ENCODE data around the gene TBX18.

TBX18 gene

GRCh38 chr6:84657486-84657885 lies 106.9 kb downstream of the TBX18 start:
- intact Hi-C loops (cut with micrococcal nuclease): no loop called here
- no peaks in the 10 kb centered on the region for H3K4me1 Mint-ChIP-seq (ENCODE audit: low read depth)
- no peaks in the 10 kb centered on the region for H3K36me3 Mint-ChIP-seq (ENCODE audit: low read depth)
- no peaks in the 10 kb centered on the region for H3K9me3 Mint-ChIP-seq
- no peak overlapping the region for H3K4me3 Mint-ChIP-seq
- no peak overlapping the region for H3K27ac Mint-ChIP-seq
- H3K27me3 Mint-ChIP-seq: no peaks in the 10 kb centered on the region

GRCh38 chr6:84657025-84657424 lies 107.4 kb downstream of the TBX18 start:
- Mint-ChIP-seq H3K27me3 (no peaks in the 10 kb centered on the region), H3K4me1 (ENCODE audit: low read depth) (no peaks in the 10 kb centered on the region), H3K4me3 (no peak overlapping the region), H3K27ac (no peak overlapping the region), H3K36me3 (ENCODE audit: low read depth) (no peaks in the 10 kb centered on the region), H3K9me3 (no peaks in the 10 kb centered on the region)
- intact Hi-C loops (cut with micrococcal nuclease): no loop called here

- Mint-ChIP-seq H3K4me1 (ENCODE audit: low read depth) (no peaks in the 10 kb centered on the region), H3K36me3 (ENCODE audit: low read depth) (no peaks in the 10 kb centered on the region), H3K4me3 (no peak overlapping the region), H3K9me3 (peaks cover 8% of the 10 kb centered on the region), H3K27me3 (no peaks in the 10 kb centered on the region), H3K27ac (no peak overlapping the region)
- intact Hi-C loops (cut with micrococcal nuclease): no loop called here
Observed at GRCh38 chr6:84653027-84653551, 111.3 kb downstream of the TBX18 start.

GRCh38 chr6:84652356-84653026 lies 111.9 kb downstream of the TBX18 start:
- no peak overlapping the region for H3K4me3 Mint-ChIP-seq
- intact Hi-C loops (cut with micrococcal nuclease): no loop called here
- no peaks in the 10 kb centered on the region for H3K27me3 Mint-ChIP-seq
- no peak overlapping the region for H3K27ac Mint-ChIP-seq
- no peaks in the 10 kb centered on the region for H3K36me3 Mint-ChIP-seq (ENCODE audit: low read depth)
- peaks cover 13% of the 10 kb centered on the region for H3K9me3 Mint-ChIP-seq
- no peaks in the 10 kb centered on the region for H3K4me1 Mint-ChIP-seq (ENCODE audit: low read depth)

GRCh38 chr6:84651583-84651982 lies 112.8 kb downstream of the TBX18 start:
- no peaks in the 10 kb centered on the region for H3K4me1 Mint-ChIP-seq (ENCODE audit: low read depth)
- no peaks in the 10 kb centered on the region for H3K36me3 Mint-ChIP-seq (ENCODE audit: low read depth)
- H3K9me3 Mint-ChIP-seq: peaks cover 18% of the 10 kb centered on the region
- intact Hi-C loops (cut with micrococcal nuclease): no loop called here
- no peaks in the 10 kb centered on the region for H3K27me3 Mint-ChIP-seq
- H3K27ac Mint-ChIP-seq: no peak overlapping the region
- no peak overlapping the region for H3K4me3 Mint-ChIP-seq

GRCh38 chr6:84648444-84648843 lies 116.0 kb downstream of the TBX18 start:
- no peak overlapping the region for H3K27ac Mint-ChIP-seq
- H3K4me1 Mint-ChIP-seq (ENCODE audit: low read depth): no peaks in the 10 kb centered on the region
- peaks cover 18% of the 10 kb centered on the region for H3K9me3 Mint-ChIP-seq
- intact Hi-C loops (cut with micrococcal nuclease): no loop called here
- no peaks in the 10 kb centered on the region for H3K27me3 Mint-ChIP-seq
- H3K36me3 Mint-ChIP-seq (ENCODE audit: low read depth): no peaks in the 10 kb centered on the region
- no peak overlapping the region for H3K4me3 Mint-ChIP-seq

GRCh38 chr6:84645563-84646266 lies 118.7 kb downstream of the TBX18 start:
- Mint-ChIP-seq H3K9me3 (peaks cover 18% of the 10 kb centered on the region), H3K27ac (no peak overlapping the region), H3K27me3 (no peaks in the 10 kb centered on the region), H3K36me3 (ENCODE audit: low read depth) (no peaks in the 10 kb centered on the region), H3K4me1 (ENCODE audit: low read depth) (no peaks in the 10 kb centered on the region), H3K4me3 (no peak overlapping the region)
- intact Hi-C loops (cut with micrococcal nuclease): no loop called here

GRCh38 chr6:84645000-84645399 lies 119.4 kb downstream of the TBX18 start:
- no peaks in the 10 kb centered on the region for H3K27me3 Mint-ChIP-seq
- H3K9me3 Mint-ChIP-seq: peaks cover 16% of the 10 kb centered on the region
- H3K4me1 Mint-ChIP-seq (ENCODE audit: low read depth): no peaks in the 10 kb centered on the region
- intact Hi-C loops (cut with micrococcal nuclease): no loop called here
- no peak overlapping the region for H3K27ac Mint-ChIP-seq
- no peaks in the 10 kb centered on the region for H3K36me3 Mint-ChIP-seq (ENCODE audit: low read depth)
- H3K4me3 Mint-ChIP-seq: no peak overlapping the region

- Mint-ChIP-seq H3K4me3 (no peak overlapping the region), H3K4me1 (ENCODE audit: low read depth) (no peaks in the 10 kb centered on the region), H3K9me3 (peaks cover 10% of the 10 kb centered on the region), H3K27ac (no peak overlapping the region), H3K27me3 (no peaks in the 10 kb centered on the region), H3K36me3 (ENCODE audit: low read depth) (no peaks in the 10 kb centered on the region)
- intact Hi-C loops (cut with micrococcal nuclease): no loop called here
Observed at GRCh38 chr6:84643778-84644177, 120.6 kb downstream of the TBX18 start.

GRCh38 chr6:84641076-84641475 lies 123.3 kb downstream of the TBX18 start:
- intact Hi-C loops (cut with micrococcal nuclease): no loop called here
- no peaks in the 10 kb centered on the region for H3K27me3 Mint-ChIP-seq
- H3K4me1 Mint-ChIP-seq (ENCODE audit: low read depth): no peaks in the 10 kb centered on the region
- peaks cover 9% of the 10 kb centered on the region for H3K9me3 Mint-ChIP-seq
- H3K27ac Mint-ChIP-seq: no peak overlapping the region
- H3K4me3 Mint-ChIP-seq: no peak overlapping the region
- no peaks in the 10 kb centered on the region for H3K36me3 Mint-ChIP-seq (ENCODE audit: low read depth)

GRCh38 chr6:84639396-84639795 lies 125.0 kb downstream of the TBX18 start:
- no peaks in the 10 kb centered on the region for H3K36me3 Mint-ChIP-seq (ENCODE audit: low read depth)
- peaks cover 9% of the 10 kb centered on the region for H3K9me3 Mint-ChIP-seq
- H3K4me1 Mint-ChIP-seq (ENCODE audit: low read depth): no peaks in the 10 kb centered on the region
- H3K4me3 Mint-ChIP-seq: no peak overlapping the region
- H3K27me3 Mint-ChIP-seq: no peaks in the 10 kb centered on the region
- intact Hi-C loops (cut with micrococcal nuclease): no loop called here
- H3K27ac Mint-ChIP-seq: no peak overlapping the region

- Mint-ChIP-seq H3K4me1 (ENCODE audit: low read depth) (no peaks in the 10 kb centered on the region), H3K9me3 (peaks cover 9% of the 10 kb centered on the region), H3K27ac (no peak overlapping the region), H3K36me3 (ENCODE audit: low read depth) (no peaks in the 10 kb centered on the region), H3K4me3 (no peak overlapping the region), H3K27me3 (no peaks in the 10 kb centered on the region)
- intact Hi-C loops (cut with micrococcal nuclease): no loop called here
Observed at GRCh38 chr6:84638286-84638685, 126.1 kb downstream of the TBX18 start.
